HG02678 (cell line): Measurements from ENCODE around the gene SNRK.
A peak's percentile ranks its signal among the peaks of the same experiment; 100 is the strongest.

ENCODE experiments used
- ATAC-seq: cut with Tn5 transposase; IDR thresholded peaks from one replicate; pipeline ENCODE4 v1.9.1; 2021; ENCODE audit warnings: mild to moderate bottlenecking, moderate library complexity; ENCODE audit not compliant: unreplicated experiment

Gene SNRK

GRCh38 chr3:43286115-43286840 is at the start of gene SNRK:
Gene SNRK (plus strand): TSS chr3:43286540. CDS start chr3:43303204, 16,664 bp downstream.
- ATAC-seq = peak; percentile 87

- no peak for ATAC-seq
These were observed 47.5 kb upstream of the SNRK start for GRCh38 chr3:43238801-43239200.

GRCh38 chr3:43239755-43240154 is 46.6 kb upstream of the SNRK start:
- no peak for ATAC-seq

- no peak for ATAC-seq
These were observed 42.5 kb upstream of the SNRK start for GRCh38 chr3:43243590-43244587.

- ATAC-seq = no peak
These were observed 41.6 kb upstream of the SNRK start for GRCh38 chr3:43244694-43245093.

- no peak for ATAC-seq
These were observed 39.4 kb upstream of the SNRK start for GRCh38 chr3:43246976-43247375.

- no peak for ATAC-seq
These were observed 38.7 kb upstream of the SNRK start for GRCh38 chr3:43247561-43248184.

GRCh38 chr3:43248185-43248583 is 38.2 kb upstream of the SNRK start:
- ATAC-seq = no peak

- ATAC-seq = no peak
These were observed 37.4 kb upstream of the SNRK start for GRCh38 chr3:43248973-43249372.

GRCh38 chr3:43249405-43249804 is 36.9 kb upstream of the SNRK start:
- ATAC-seq = no peak

- ATAC-seq = no peak
These were observed 33.0 kb upstream of the SNRK start for GRCh38 chr3:43253294-43253693.

- ATAC-seq = no peak
These were observed 32.2 kb upstream of the SNRK start for GRCh38 chr3:43254125-43254524.

GRCh38 chr3:43255662-43256061 is 30.7 kb upstream of the SNRK start:
- ATAC-seq = no peak

GRCh38 chr3:43256714-43257461 is 29.5 kb upstream of the SNRK start:
- no peak for ATAC-seq

GRCh38 chr3:43257850-43258249 is 28.5 kb upstream of the SNRK start:
- ATAC-seq = no peak

- no peak for ATAC-seq
These were observed 26.7 kb upstream of the SNRK start for GRCh38 chr3:43259626-43260025.

GRCh38 chr3:43260412-43260811 is 25.9 kb upstream of the SNRK start:
- no peak for ATAC-seq

GRCh38 chr3:43262194-43262593 is 24.1 kb upstream of the SNRK start:
- no peak for ATAC-seq

GRCh38 chr3:43266451-43266850 is 19.9 kb upstream of the SNRK start:
- ATAC-seq = no peak

- no peak for ATAC-seq
These were observed 19.3 kb upstream of the SNRK start for GRCh38 chr3:43266995-43267394.

GRCh38 chr3:43268636-43269035 is 17.7 kb upstream of the SNRK start:
- ATAC-seq = no peak
